T-helper 17 cell (primary cell): Measurements from ENCODE around the gene DOCK11. TPM values are rescaled to one million over a fixed set of nuclear protein-coding genes. Genes with fewer than 3 reads are reported as not detected.
"Not testable (repeated sequence)": the region's sequence is repeated elsewhere in the genome, so short reads cannot be mapped to it uniquely, and the experiment has no call there.

Experiments used
- ATAC-seq: fragments of 150-1000 bp; cut with Tn5 transposase; 2 replicates; pipeline ENCODE4 v1.10.0; 2021; ENCODE audit warnings: mild to moderate bottlenecking, moderate library complexity
- DNase-seq, 3 donors: peaks; one replicate each; pipeline versions ENCODE4 v3.0.0 to v3.0.0-alpha.2; 2020 to 2021
- H3K9me3 ChIP-seq: one replicate; pipeline ENCODE4 v1.7.0; 2013; ENCODE audit warnings: low read length, mild to moderate bottlenecking; ENCODE audit not compliant: control insufficient read depth, poor library complexity, severe bottlenecking
- H3K27ac Mint-ChIP-seq: one replicate; pipeline ENCODE4 v1.8.0; 2022; ENCODE audit warnings: mild to moderate bottlenecking, moderate library complexity, mixed read lengths
- H3K27me3 Mint-ChIP-seq: one replicate; pipeline ENCODE4 v1.8.0; 2022; ENCODE audit warnings: mixed read lengths
- H3K36me3 Mint-ChIP-seq: one replicate; pipeline ENCODE4 v1.8.0; 2022; ENCODE audit warnings: low read depth, mixed read lengths
- H3K4me1 Mint-ChIP-seq: one replicate; pipeline ENCODE4 v1.8.0; 2022; ENCODE audit warnings: mild to moderate bottlenecking, mixed read lengths
- H3K4me3 Mint-ChIP-seq: one replicate; pipeline ENCODE4 v1.8.0; 2022; ENCODE audit warnings: mild to moderate bottlenecking, moderate library complexity, mixed read lengths
- total RNA-seq, 4 donors: library from RNA in 2 of 4; stranded (reverse) in 2 of 4; gene quantifications; one replicate each; pipeline ENCODE4 v1.2.3 and lab custom pipeline; 2022 to 2026

The DOCK11 gene
- total RNA-seq, 2 donors from 2014 or later, result 86.3 to 92.6 TPM

DNA sequence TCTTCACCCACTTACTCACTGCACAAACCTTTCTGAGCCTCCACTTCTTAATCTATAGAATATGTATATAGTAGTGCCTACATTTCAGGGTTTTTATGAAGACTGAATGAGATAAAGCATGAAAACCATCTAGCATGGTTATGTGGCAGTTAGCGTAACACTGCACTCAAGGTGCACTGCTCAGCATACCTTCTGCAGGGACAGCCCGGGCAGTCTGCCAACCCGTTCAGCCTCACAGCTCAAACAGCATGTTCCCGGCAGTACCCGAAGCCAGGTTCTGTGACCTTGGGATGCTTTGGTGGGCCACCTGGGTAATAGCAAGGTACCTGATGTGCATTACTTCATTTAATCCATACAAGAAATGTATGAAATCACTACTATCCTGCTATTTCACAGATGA is 81.4 kb downstream of the DOCK11 start:
- no peaks in the 10 kb centered on the region for H3K36me3 Mint-ChIP-seq
- no peak overlapping the region for H3K27ac Mint-ChIP-seq
- DNase-seq, result no peak
- no peak overlapping the region for H3K4me3 Mint-ChIP-seq
- H3K9me3 ChIP-seq, result no peaks in the 10 kb centered on the region
- no peaks in the 10 kb centered on the region for H3K27me3 Mint-ChIP-seq
- ATAC-seq, result no peak
- H3K4me1 Mint-ChIP-seq, result no peaks in the 10 kb centered on the region

DNA sequence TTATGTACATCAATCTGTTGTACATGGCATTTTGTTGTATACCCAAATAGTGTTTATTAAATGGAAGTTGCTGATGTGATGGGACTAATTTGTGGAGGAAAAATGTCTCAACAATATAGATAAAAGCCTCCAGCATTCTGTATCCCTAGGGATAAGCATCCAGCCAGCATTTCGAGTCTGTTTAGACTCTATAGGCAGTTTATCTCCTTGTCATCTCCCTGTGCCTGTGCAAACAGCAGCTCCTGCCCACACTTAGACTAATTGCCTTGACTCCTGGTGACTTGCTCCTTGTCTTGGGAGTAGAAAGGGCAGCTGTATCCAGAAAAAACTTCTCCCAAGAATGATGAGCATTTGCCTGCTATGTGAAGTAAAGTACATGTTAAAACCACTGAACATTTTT is 83.8 kb downstream of the DOCK11 start:
- H3K9me3 ChIP-seq, result no peaks in the 10 kb centered on the region
- no peak for DNase-seq
- Mint-ChIP-seq H3K27ac (no peak overlapping the region), H3K36me3 (no peaks in the 10 kb centered on the region), H3K4me1 (no peaks in the 10 kb centered on the region), H3K4me3 (no peak overlapping the region), H3K27me3 (no peaks in the 10 kb centered on the region)
- no peak for ATAC-seq

DNA sequence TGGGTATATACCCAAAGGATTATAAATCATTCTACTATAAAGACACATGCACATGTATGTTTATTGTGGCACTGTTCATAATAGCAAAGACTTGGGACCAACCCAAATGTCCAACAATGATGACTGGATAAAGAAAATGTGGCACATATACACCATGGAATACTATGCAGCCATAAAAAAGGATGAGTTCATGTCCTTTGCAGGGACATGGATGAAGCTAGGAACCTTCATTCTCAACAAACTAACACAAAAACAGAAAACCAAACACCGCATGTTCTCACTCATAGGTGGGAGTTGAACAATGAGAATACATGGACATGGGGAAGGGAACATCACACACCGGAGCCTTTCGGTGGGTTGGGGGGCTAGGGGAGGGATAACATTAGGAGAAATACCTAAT is 87.3 kb downstream of the DOCK11 start:
- not testable (repeated sequence) for H3K36me3 Mint-ChIP-seq, H3K4me3 Mint-ChIP-seq, H3K4me1 Mint-ChIP-seq, DNase-seq, H3K9me3 ChIP-seq, ATAC-seq, H3K27ac Mint-ChIP-seq, H3K27me3 Mint-ChIP-seq

DNA sequence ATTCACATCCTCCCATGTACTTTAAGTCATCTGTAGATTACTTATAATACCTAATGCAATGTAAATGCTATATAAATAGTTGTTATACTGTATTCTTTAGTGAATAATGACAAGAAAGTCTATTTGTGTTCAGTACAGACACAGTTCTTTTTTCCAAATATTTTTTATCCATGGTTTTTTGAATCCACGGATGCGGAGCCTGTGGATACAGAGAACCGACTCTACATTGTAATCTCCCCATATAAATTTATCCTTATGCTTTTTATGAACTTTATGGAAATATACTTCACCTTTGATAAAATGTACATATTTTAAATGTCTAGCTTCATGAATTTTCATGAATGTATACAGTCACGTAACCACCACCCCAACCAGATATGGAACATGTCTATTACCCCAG is 88.2 kb downstream of the DOCK11 start:
- H3K9me3 ChIP-seq, result no peaks in the 10 kb centered on the region
- no peak overlapping the region for H3K4me3 Mint-ChIP-seq
- no peaks in the 10 kb centered on the region for H3K27me3 Mint-ChIP-seq
- H3K36me3 Mint-ChIP-seq, result no peaks in the 10 kb centered on the region
- DNase-seq, result no peak
- no peak for ATAC-seq
- H3K27ac Mint-ChIP-seq, result no peak overlapping the region
- H3K4me1 Mint-ChIP-seq, result no peaks in the 10 kb centered on the region

DNA sequence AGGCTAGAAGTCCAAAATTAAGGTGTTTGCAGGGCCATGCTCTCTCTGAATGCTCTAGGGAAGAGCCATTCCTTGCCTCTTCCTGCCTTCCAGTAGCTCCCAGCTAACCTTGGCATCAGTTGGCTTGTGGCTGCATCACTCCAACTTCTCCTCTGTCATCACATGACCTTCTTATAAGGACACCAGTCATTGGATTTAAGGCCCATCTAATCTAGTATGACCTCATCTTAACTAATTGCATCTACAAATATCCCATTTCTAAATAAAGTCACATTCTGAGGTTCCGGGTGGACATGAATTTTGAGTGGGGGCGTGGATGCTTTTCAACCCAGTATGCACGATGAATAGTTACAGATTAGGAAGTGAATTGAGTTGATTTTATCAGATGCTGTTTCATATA is 89.7 kb downstream of the DOCK11 start:
- H3K27ac Mint-ChIP-seq, result no peak overlapping the region
- no peak overlapping the region for H3K4me3 Mint-ChIP-seq
- ATAC-seq, result no peak
- H3K27me3 Mint-ChIP-seq, result no peaks in the 10 kb centered on the region
- no peak for DNase-seq
- H3K36me3 Mint-ChIP-seq, result no peaks in the 10 kb centered on the region
- H3K4me1 Mint-ChIP-seq, result no peaks in the 10 kb centered on the region
- no peaks in the 10 kb centered on the region for H3K9me3 ChIP-seq

DNA sequence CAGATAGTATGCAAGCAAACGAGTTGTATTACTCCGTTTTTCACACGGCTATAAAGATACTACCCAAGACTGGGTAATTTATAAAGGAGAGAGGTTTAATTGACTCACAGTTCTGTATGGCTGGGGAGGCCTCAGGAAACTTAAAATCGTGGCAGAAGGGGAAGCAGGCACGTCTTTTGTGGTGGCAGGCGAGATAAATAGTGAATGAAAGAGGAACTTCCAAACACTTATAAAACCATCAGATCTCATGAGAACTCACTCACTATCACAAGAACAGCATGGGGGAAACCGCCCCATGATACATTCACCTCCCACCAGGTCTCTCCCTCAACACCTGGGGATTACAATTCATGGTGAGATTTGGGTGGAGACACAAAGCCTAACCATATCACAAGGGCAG is 90.6 kb downstream of the DOCK11 start:
- not testable (repeated sequence) for H3K4me1 Mint-ChIP-seq, H3K4me3 Mint-ChIP-seq, H3K9me3 ChIP-seq, H3K27me3 Mint-ChIP-seq, H3K36me3 Mint-ChIP-seq, ATAC-seq, H3K27ac Mint-ChIP-seq, DNase-seq

DNA sequence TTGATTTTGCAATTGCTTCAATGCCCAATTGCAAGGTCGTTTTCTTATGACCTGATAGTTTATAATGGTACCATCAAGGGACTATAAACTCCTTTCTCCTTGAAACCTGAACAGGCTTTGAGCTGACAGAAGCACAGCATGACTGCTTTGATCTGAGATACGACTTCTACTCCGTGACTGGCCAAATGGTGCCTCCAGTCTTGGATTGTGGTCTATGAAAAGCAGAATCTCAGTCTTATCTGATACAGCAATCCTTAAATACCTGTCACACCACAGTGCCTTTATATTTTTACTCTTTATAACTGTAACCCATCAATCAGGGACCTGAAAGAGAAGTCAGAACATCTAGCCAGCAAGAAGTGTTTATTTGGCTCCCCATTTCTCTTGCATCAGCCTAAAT is 93.1 kb downstream of the DOCK11 start:
- DNase-seq (no peak), ATAC-seq (no peak)
- Mint-ChIP-seq H3K4me3 (no peak overlapping the region), H3K27ac (no peak overlapping the region), H3K27me3 (no peaks in the 10 kb centered on the region), H3K36me3 (no peaks in the 10 kb centered on the region), H3K4me1 (peaks cover 4% of the 10 kb centered on the region)
- H3K9me3 ChIP-seq, result no peaks in the 10 kb centered on the region

DNA sequence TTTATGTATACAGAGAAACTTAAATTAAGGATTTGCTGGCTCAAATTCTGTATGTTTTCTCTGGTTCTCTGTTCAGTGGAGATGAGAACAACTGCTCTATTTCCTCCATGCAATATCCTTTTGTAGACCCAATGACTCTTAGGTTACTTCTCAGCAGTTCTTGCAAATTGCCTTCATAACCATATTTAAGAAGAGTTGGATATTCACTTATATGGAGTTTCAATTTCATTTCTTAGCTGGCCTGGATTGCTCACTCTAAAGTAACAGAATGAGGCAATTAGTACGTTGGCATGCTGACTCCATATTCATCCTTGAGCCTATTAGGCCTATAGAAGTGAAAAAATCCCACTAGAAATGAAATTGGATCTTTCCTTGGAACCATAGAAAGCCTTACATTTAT is 93.6 kb downstream of the DOCK11 start:
- no peaks in the 10 kb centered on the region for H3K9me3 ChIP-seq
- Mint-ChIP-seq H3K36me3 (no peaks in the 10 kb centered on the region), H3K4me1 (peaks cover 4% of the 10 kb centered on the region), H3K27ac (no peak overlapping the region), H3K4me3 (no peak overlapping the region), H3K27me3 (no peaks in the 10 kb centered on the region)
- DNase-seq (no peak), ATAC-seq (no peak)

DNA sequence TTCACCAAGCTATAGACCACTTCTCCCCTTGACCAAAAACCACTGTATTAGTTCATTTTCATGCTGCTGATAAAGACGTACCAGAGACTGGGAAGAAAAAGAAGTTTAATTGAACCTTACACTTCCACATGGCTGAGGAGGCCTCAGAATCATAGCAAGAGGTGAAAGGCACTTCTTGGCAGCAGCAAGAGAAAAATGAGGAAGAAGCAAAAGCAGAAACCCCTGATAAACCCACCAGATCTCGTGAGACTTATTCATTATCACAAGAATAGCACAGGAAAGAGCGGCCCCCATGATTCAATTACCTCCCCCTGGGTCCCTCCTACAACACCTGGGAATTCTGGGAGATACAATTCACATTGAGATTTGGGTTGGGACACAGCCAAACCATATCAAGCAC is 97.8 kb downstream of the DOCK11 start:
- H3K36me3 Mint-ChIP-seq, result peaks cover 7% of the 10 kb centered on the region
- H3K27me3 Mint-ChIP-seq, result no peaks in the 10 kb centered on the region
- no peak overlapping the region for H3K4me3 Mint-ChIP-seq
- no peak for ATAC-seq
- H3K9me3 ChIP-seq, result no peaks in the 10 kb centered on the region
- DNase-seq, result no peak
- peaks cover 10% of the 10 kb centered on the region for H3K4me1 Mint-ChIP-seq
- H3K27ac Mint-ChIP-seq, result peak overlapping the region; percentile 19

DNA sequence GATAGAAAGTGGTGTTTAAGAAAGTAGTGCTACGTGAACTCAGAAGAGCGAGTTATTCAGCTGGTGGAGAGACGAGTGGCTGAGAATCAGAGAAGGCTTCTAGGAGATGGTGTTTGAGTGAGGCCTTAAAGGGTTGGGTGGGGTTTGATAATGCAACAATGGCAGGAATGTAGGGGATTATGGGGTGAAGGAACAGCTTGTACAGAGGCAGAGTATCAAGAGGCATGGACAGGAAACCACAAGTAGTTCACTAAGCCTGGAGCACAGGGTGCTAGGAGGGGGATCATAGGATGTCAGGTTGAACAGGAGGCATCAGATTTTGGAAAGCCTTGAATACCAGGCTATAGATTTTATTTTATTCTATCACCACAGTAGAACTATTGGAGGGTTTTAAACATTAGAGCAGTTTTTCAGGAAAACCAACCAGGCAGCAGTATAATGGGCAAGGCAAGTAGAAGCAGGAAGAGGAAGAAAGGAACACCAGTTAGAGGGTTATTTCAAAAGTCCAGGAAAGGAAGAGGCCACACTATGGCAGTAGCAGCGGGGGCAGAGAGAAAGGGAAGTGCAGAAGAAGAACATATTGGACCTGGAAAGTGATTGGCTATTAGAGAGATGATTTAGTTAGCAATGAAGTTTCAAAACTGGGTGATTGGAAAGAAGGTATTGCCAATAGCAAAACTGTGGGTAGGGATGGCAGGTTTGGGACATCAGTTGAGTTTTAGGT is 99.2 kb downstream of the DOCK11 start:
- peaks cover 7% of the 10 kb centered on the region for H3K36me3 Mint-ChIP-seq
- H3K27me3 Mint-ChIP-seq, result no peaks in the 10 kb centered on the region
- H3K4me1 Mint-ChIP-seq, result peaks cover 10% of the 10 kb centered on the region
- ATAC-seq (no peak), DNase-seq (no peak)
- no peak overlapping the region for H3K27ac Mint-ChIP-seq
- no peak overlapping the region for H3K4me3 Mint-ChIP-seq
- no peaks in the 10 kb centered on the region for H3K9me3 ChIP-seq

DNA sequence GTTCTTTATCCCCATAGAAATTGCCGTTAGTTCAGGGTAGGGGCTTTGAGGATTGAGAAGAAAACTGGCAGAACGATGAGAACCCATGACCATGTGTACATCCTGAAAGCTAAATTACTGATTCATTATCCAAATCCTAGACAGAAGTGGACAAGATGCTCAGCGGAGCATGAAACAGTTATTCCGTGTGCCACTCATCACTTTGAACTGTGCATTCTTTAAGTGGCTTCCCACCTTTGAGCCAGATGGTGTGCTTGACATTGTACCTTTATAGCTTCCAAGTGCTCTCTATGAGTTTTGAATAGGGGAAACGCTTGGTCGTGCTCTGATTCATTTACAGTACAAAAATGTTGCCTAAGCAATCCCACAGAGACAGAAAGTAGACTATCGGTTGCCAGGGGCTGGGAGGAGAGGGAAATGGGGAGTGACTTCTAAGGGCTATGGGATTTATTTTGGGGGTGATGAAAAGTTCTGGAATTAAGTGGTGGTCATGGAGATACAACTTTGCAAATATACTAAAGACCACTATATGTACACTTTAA is 100.0 kb downstream of the DOCK11 start:
- H3K9me3 ChIP-seq, result no peaks in the 10 kb centered on the region
- no peak overlapping the region for H3K27ac Mint-ChIP-seq
- no peak overlapping the region for H3K4me3 Mint-ChIP-seq
- H3K4me1 Mint-ChIP-seq, result peaks cover 10% of the 10 kb centered on the region
- H3K36me3 Mint-ChIP-seq, result peaks cover 7% of the 10 kb centered on the region
- H3K27me3 Mint-ChIP-seq, result no peaks in the 10 kb centered on the region
- DNase-seq (no peak), ATAC-seq (no peak)

DNA sequence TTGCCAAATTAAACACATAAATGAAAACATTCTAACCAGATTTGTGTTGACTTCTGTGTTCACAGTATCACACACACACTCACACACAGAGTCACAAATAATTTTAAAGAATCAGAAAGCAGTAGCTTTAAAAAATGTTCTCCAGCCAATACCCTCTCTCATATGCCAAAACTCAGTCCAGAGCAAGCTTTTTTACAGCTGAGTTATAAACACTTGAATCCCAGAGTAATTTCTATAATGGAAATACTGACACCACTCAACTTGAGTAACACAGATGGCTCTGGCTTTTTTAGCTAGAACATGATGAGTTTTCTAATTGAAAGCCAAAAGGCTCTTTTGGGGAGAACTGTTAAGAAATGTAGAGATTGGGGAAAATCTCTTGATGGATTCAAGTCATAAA is 100.8 kb downstream of the DOCK11 start:
- Mint-ChIP-seq H3K36me3 (peaks cover 7% of the 10 kb centered on the region), H3K27me3 (no peaks in the 10 kb centered on the region), H3K4me1 (peaks cover 6% of the 10 kb centered on the region), H3K27ac (no peak overlapping the region), H3K4me3 (no peak overlapping the region)
- no peaks in the 10 kb centered on the region for H3K9me3 ChIP-seq
- ATAC-seq (no peak), DNase-seq (no peak)

DNA sequence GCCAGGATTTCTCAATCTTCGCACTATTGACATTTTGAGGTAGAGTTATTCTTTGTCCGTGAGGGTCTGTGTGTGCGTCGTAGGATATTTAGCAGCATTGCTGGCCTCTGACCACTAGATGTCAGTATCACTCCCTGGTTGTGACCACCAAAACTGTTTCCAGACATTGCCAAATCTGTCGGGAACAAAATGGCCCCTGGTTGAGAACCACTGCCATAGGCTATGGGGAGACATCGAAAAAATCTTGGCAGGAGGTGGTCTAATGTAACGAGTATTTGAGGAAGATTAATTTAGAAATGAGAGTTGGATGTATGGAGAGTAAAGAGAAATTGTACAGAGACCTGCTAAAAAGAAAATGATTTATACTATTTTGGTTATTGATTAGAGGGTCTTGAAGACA is 108.4 kb downstream of the DOCK11 start:
- H3K27me3 Mint-ChIP-seq, result no peaks in the 10 kb centered on the region
- H3K4me1 Mint-ChIP-seq, result peaks cover 13% of the 10 kb centered on the region
- ATAC-seq (peak; percentile 65), DNase-seq (no peak)
- peak overlapping the region; percentile 69 for H3K27ac Mint-ChIP-seq
- no peak overlapping the region for H3K4me3 Mint-ChIP-seq
- no peaks in the 10 kb centered on the region for H3K9me3 ChIP-seq
- H3K36me3 Mint-ChIP-seq, result peaks cover 2% of the 10 kb centered on the region

DNA sequence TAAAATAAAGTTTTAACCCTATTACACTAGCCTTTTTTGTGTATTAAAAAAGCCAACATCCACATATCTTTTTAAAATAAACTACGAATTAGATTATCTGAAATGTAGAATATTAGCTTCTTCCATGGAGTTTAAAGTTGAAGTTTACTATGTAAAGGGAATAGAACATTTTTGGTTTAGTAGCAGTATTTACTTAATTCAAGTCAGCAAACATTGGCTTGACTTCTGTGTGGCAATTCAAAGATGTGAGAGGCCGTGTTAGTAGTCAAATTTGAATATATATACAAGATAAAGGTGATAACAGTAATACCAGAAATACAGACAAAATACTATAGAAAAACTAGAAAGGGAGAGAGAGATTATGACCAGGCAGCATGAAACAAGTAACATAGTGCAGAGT is 116.7 kb downstream of the DOCK11 start:
- peak overlapping the region; percentile 67 for H3K27ac Mint-ChIP-seq
- H3K4me3 Mint-ChIP-seq, result no peak overlapping the region
- DNase-seq (no peak), ATAC-seq (no peak)
- H3K27me3 Mint-ChIP-seq, result no peaks in the 10 kb centered on the region
- no peaks in the 10 kb centered on the region for H3K9me3 ChIP-seq
- H3K4me1 Mint-ChIP-seq, result peaks cover 4% of the 10 kb centered on the region
- peaks cover 4% of the 10 kb centered on the region for H3K36me3 Mint-ChIP-seq
